Neural progenitor cell (in vitro differentiated cells): Measurements from ENCODE around the gene SLC10A1. TPM values are rescaled to one million over a fixed set of nuclear protein-coding genes. Genes with fewer than 3 reads are reported as not detected.
"Not testable (repeated sequence)": the region's sequence is repeated elsewhere in the genome, so short reads cannot be mapped to it uniquely, and the experiment has no call there.

Source experiments
- DNase-seq: peaks from one replicate; pipeline ENCODE4 v3.0.0-alpha.2; 2016; ENCODE audit warnings: low spot score
- H2AFZ ChIP-seq: fragments of 200-600 bp; sonication (generic); replicated peaks from 2 replicates; pipeline ENCODE4 v1.6.1; 2016; ENCODE audit warnings: antibody characterized with exemption
- H3F3A ChIP-seq: fragments of 200-600 bp; sonication (generic); 2 replicates; pipeline ENCODE4 v1.6.1; 2016; ENCODE audit warnings: antibody characterized with exemption, low read depth
- H3K27ac ChIP-seq: fragments of 200-600 bp; sonication (generic); 2 replicates; pipeline ENCODE4 v1.5.1; 2016; ENCODE audit warnings: mild to moderate bottlenecking
- H3K27me3 ChIP-seq: fragments of 200-600 bp; sonication (generic); 2 replicates; pipeline ENCODE4 v1.6.1; 2016; ENCODE audit warnings: mild to moderate bottlenecking, moderate library complexity
- H3K36me3 ChIP-seq: fragments of 200-600 bp; sonication (generic); 2 replicates; pipeline ENCODE4 v1.5.1; 2016
- H3K4me1 ChIP-seq: fragments of 200-600 bp; sonication (generic); 2 replicates; pipeline ENCODE4 v1.6.1; 2016; ENCODE audit warnings: mixed run types
- H3K4me2 ChIP-seq: fragments of 200-600 bp; sonication (generic); 2 replicates; pipeline ENCODE4 v1.6.1; 2016
- H3K4me3 ChIP-seq: fragments of 200-600 bp; sonication (generic); 2 replicates; pipeline ENCODE4 v1.5.1; 2016
- H3K79me2 ChIP-seq: fragments of 200-600 bp; sonication (generic); 2 replicates; pipeline ENCODE4 v1.6.1; 2016; ENCODE audit warnings: low read depth
- H3K9ac ChIP-seq: fragments of 200-600 bp; sonication (generic); 2 replicates; pipeline ENCODE4 v1.6.1; 2016
- H3K9me3 ChIP-seq: fragments of 200-600 bp; sonication (generic); 2 replicates; pipeline ENCODE4 v1.5.1; 2016; ENCODE audit warnings: low read depth
- H4K20me1 ChIP-seq: fragments of 200-600 bp; sonication (generic); 2 replicates; pipeline ENCODE4 v1.6.1; 2016; ENCODE audit warnings: low read depth
- H3K27ac Mint-ChIP-seq: 3 replicates; pipeline ENCODE4 v1.8.0; 2021; ENCODE audit warnings: mixed read lengths
- H3K27me3 Mint-ChIP-seq: 2 replicates; pipeline ENCODE4 v1.8.0; 2022; ENCODE audit warnings: low read depth, mild to moderate bottlenecking, inconsistent platforms, moderate library complexity, mixed read lengths; ENCODE audit not compliant: insufficient read depth
- H3K36me3 Mint-ChIP-seq: 3 replicates; pipeline ENCODE4 v1.8.0; 2021; ENCODE audit warnings: mixed read lengths
- H3K4me1 Mint-ChIP-seq: 3 replicates; pipeline ENCODE4 v1.8.0; 2021; ENCODE audit warnings: mixed read lengths
- H3K4me3 Mint-ChIP-seq: 3 replicates; pipeline ENCODE4 v1.8.0; 2021; ENCODE audit warnings: mild to moderate bottlenecking, moderate library complexity, mixed read lengths
- H3K9me3 Mint-ChIP-seq: 3 replicates; pipeline ENCODE4 v1.8.0; 2020; ENCODE audit warnings: mixed read lengths
- EZH2 ChIP-seq: fragments of 200-600 bp; sonication (generic); IDR thresholded peaks from 2 replicates; pipeline ENCODE4 v1.6.1; 2017; ENCODE audit warnings: antibody characterized with exemption, mild to moderate bottlenecking, moderate library complexity
- EZH2phosphoT487 ChIP-seq: fragments of 200-600 bp; sonication (generic); IDR thresholded peaks from 2 replicates; pipeline ENCODE4 v1.6.1; 2017; ENCODE audit warnings: antibody characterized with exemption
- total RNA-seq: library from RNA; depleted of rRNA; stranded (reverse); fragments of >200 nt; gene quantifications from 2 replicates; pipeline ENCODE4 v1.2.3, GENCODE V29; 2015; ENCODE audit warnings: low replicate concordance
- TF ChIP-seq, protein P1 (sequence below): fragments of 200-600 bp; sonication (generic); IDR thresholded peaks from 2 replicates; pipeline ENCODE4 v1.5.1; 2017; ENCODE audit warnings: antibody characterized with exemption, mild to moderate bottlenecking

Gene SLC10A1
- total RNA-seq, 1 donor from 2014 or later = not detected

DNA sequence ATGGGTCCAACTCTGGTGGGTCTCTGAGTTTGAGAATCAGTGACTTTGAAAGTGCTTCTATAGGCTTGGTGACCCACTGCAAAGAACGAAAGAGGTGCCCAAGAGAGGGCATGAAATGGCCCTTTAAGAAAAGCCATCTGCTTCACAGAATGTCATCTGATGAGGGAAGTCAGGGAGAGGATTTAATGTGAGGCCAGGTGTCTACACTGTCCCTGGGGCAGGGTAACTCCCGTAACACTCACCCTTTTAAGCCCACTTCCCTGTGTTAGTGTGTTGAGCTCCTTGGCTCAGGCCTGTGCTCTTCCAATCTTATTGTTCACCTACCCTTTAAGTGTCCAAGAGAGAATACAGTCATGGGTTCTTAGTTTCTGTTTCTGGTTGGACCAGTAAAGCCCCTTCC is 46.5 kb downstream of the SLC10A1 start:
- no peaks in the 10 kb centered on the region for H3K9me3 ChIP-seq
- no peak for TF ChIP-seq EZH2phosphoT487
- TF ChIP-seq, protein P1, sequence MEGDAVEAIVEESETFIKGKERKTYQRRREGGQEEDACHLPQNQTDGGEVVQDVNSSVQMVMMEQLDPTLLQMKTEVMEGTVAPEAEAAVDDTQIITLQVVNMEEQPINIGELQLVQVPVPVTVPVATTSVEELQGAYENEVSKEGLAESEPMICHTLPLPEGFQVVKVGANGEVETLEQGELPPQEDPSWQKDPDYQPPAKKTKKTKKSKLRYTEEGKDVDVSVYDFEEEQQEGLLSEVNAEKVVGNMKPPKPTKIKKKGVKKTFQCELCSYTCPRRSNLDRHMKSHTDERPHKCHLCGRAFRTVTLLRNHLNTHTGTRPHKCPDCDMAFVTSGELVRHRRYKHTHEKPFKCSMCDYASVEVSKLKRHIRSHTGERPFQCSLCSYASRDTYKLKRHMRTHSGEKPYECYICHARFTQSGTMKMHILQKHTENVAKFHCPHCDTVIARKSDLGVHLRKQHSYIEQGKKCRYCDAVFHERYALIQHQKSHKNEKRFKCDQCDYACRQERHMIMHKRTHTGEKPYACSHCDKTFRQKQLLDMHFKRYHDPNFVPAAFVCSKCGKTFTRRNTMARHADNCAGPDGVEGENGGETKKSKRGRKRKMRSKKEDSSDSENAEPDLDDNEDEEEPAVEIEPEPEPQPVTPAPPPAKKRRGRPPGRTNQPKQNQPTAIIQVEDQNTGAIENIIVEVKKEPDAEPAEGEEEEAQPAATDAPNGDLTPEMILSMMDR = no peak
- TF ChIP-seq EZH2 = no peak
- Mint-ChIP-seq H3K27me3 (peaks cover 4% of the 10 kb centered on the region), H3K9me3 (peaks cover 7% of the 10 kb centered on the region), H3K4me3 (no peak overlapping the region), H3K4me1 (no peaks in the 10 kb centered on the region), H3K36me3 (no peaks in the 10 kb centered on the region), H3K27ac (no peak overlapping the region)
- H4K20me1 ChIP-seq = no peaks in the 10 kb centered on the region
- H2AFZ ChIP-seq = no peak overlapping the region
- H3K79me2 ChIP-seq = no peaks in the 10 kb centered on the region
- no peaks in the 10 kb centered on the region for H3K36me3 ChIP-seq
- H3K9ac ChIP-seq = no peak overlapping the region
- H3K4me2 ChIP-seq = no peak overlapping the region
- H3K27me3 ChIP-seq = no peaks in the 10 kb centered on the region
- no peak for DNase-seq
- no peak overlapping the region for H3K27ac ChIP-seq
- no peaks in the 10 kb centered on the region for H3K4me1 ChIP-seq
- no peak overlapping the region for H3K4me3 ChIP-seq
- H3F3A ChIP-seq = no peaks in the 10 kb centered on the region

DNA sequence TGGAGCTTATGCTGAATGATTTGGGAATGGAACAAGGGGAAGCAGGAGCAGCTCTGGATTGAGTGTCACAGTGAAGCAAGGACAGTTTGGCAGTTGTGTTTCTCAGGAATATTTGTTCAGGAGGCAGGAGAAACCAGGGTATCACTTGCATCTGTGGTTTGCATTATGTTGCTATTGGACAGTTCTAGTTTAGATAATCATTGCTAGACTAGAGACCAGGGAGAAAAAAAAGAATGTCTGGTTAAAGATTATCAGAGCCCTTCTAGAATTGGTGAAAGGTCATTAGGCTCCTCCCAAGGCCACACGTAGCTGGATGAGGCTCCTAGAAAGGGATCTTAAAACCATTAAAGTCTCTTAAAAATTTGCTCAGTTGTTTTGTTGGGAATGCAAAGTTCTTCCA is 47.1 kb downstream of the SLC10A1 start:
- H3K27ac ChIP-seq = no peak overlapping the region
- no peak for DNase-seq
- H3K9me3 Mint-ChIP-seq = peaks cover 7% of the 10 kb centered on the region
- H3K27ac Mint-ChIP-seq = no peak overlapping the region
- H3K4me3 Mint-ChIP-seq = no peak overlapping the region
- no peaks in the 10 kb centered on the region for H3K4me1 ChIP-seq
- H2AFZ ChIP-seq = no peak overlapping the region
- TF ChIP-seq, protein P1 = no peak
- TF ChIP-seq EZH2phosphoT487 = no peak
- no peak for TF ChIP-seq EZH2
- no peaks in the 10 kb centered on the region for H3K9me3 ChIP-seq
- H3K9ac ChIP-seq = no peak overlapping the region
- H3K36me3 ChIP-seq = no peaks in the 10 kb centered on the region
- peaks cover 4% of the 10 kb centered on the region for H3K27me3 Mint-ChIP-seq
- H3K4me1 Mint-ChIP-seq = no peaks in the 10 kb centered on the region
- H3F3A ChIP-seq = no peaks in the 10 kb centered on the region
- no peaks in the 10 kb centered on the region for H3K27me3 ChIP-seq
- H3K4me2 ChIP-seq = no peak overlapping the region
- no peak overlapping the region for H3K4me3 ChIP-seq
- no peaks in the 10 kb centered on the region for H4K20me1 ChIP-seq
- no peaks in the 10 kb centered on the region for H3K79me2 ChIP-seq
- H3K36me3 Mint-ChIP-seq = no peaks in the 10 kb centered on the region

DNA sequence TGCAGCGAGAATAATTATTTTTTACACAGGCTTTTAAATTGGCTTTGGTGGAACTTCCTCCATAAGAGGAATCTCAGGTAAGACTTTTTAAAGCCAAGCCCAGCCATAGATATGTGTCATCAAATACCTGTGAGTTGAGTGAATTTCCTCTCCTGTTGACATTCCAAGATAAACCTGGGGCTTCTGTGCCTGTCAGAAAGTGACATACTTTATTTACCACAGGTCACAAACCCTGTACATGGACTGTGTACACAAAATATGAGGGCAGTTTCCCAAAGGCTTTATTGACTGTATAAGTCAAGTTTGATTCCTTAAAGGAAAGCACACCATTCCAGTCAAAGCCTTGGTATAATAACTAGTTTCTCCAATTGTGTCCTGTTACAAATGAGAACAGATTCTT is 56.0 kb downstream of the SLC10A1 start:
- Histone ChIP-seq H3K27ac (no peak overlapping the region), H4K20me1 (no peaks in the 10 kb centered on the region), H3K4me1 (no peaks in the 10 kb centered on the region), H3F3A (no peaks in the 10 kb centered on the region), H3K9me3 (peaks cover 12% of the 10 kb centered on the region), H3K4me3 (no peak overlapping the region), H3K79me2 (no peaks in the 10 kb centered on the region), H3K36me3 (no peaks in the 10 kb centered on the region), H3K9ac (no peak overlapping the region), H3K27me3 (no peaks in the 10 kb centered on the region), H2AFZ (no peak overlapping the region), H3K4me2 (no peak overlapping the region)
- peaks cover 16% of the 10 kb centered on the region for H3K9me3 Mint-ChIP-seq
- TF ChIP-seq, protein P1 = no peak
- TF ChIP-seq EZH2 (no peak), EZH2phosphoT487 (no peak)
- H3K27ac Mint-ChIP-seq = no peak overlapping the region
- no peaks in the 10 kb centered on the region for H3K36me3 Mint-ChIP-seq
- H3K4me1 Mint-ChIP-seq = no peaks in the 10 kb centered on the region
- peaks cover 5% of the 10 kb centered on the region for H3K27me3 Mint-ChIP-seq
- no peak overlapping the region for H3K4me3 Mint-ChIP-seq
- no peak for DNase-seq

DNA sequence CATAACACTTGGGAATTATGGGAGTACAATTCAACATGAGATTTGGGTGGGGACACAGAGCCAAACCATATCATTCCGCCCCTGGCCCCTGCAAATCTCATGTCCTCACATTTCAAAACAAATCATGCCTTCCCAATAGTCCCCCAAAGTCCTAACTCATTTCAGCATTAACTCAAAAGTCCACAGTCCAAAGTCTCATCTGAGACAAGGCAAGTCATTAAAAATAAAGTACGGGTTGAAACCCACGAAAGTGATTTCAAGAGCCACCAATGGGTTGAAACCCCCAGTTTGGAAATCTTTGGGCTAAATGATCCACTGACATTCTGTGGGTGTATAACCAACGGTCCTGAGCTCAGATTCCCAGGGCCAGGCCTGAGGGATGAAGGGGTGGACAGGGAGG is 60.6 kb downstream of the SLC10A1 start:
- H3K27ac ChIP-seq, H3K4me3 Mint-ChIP-seq, H3K4me3 ChIP-seq, H3F3A ChIP-seq, H3K79me2 ChIP-seq, H3K27ac Mint-ChIP-seq, H3K9me3 Mint-ChIP-seq, DNase-seq, H3K36me3 Mint-ChIP-seq, H3K36me3 ChIP-seq, H2AFZ ChIP-seq, H3K4me2 ChIP-seq, H3K4me1 Mint-ChIP-seq, H3K27me3 ChIP-seq, H3K4me1 ChIP-seq, H3K9ac ChIP-seq, H3K9me3 ChIP-seq, H3K27me3 Mint-ChIP-seq, H4K20me1 ChIP-seq: not testable (repeated sequence)

DNA sequence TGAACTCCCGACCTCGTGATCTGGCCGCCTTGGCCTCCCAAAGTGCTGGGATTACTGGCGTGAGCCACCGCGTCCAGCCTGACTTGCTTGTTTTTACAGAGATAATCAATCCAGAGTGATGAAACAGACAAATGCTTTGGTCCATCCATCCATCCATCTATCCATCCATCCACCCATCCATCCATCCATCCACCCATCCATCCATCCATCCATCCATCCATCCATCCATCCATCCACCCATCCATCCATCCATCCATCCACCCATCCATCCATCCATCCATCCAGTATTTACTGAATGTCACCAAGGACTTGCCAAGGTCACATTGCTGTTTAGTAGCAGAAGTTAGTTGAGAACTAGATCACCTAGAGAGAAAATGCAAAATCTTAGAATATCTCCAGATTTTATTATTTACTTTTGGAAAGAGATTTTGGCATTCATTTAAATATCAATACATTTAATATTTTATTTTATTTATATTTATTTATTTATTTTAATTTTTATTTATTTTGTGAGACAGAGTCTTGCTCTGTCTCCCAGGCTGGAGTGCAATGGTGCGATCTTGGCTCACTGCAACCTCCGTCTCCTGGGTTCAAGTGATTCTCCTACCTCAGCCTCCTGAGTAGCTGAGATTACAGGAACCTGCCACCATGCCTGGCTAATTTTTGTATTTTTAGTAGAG is 65.0 kb downstream of the SLC10A1 start:
- peak overlapping the region; percentile 46 for H3K4me3 Mint-ChIP-seq
- not testable (repeated sequence) for H3K27ac Mint-ChIP-seq, H3K9me3 ChIP-seq, H3K27me3 Mint-ChIP-seq, H3K4me2 ChIP-seq, H3K4me1 Mint-ChIP-seq, H3K79me2 ChIP-seq, H3K4me1 ChIP-seq, DNase-seq, H3K4me3 ChIP-seq, H3K27ac ChIP-seq, H3K36me3 Mint-ChIP-seq, H2AFZ ChIP-seq, H3K9me3 Mint-ChIP-seq, H3K9ac ChIP-seq, H3K36me3 ChIP-seq, H3K27me3 ChIP-seq, H3F3A ChIP-seq, H4K20me1 ChIP-seq
